CD4-positive, alpha-beta T cell treated with Interleukin-6 for 4 hours (primary cell): ENCODE results near the gene CT47A7.
"Not testable (repeated sequence)": the region's sequence is repeated elsewhere in the genome, so short reads cannot be mapped to it uniquely, and the experiment has no call there.

Source experiments
- DNase-seq: peaks from one replicate; pipeline ENCODE4 v3.0.0-alpha.2; 2020; ENCODE audit warnings: mixed read lengths

CT47A7 gene

DNA sequence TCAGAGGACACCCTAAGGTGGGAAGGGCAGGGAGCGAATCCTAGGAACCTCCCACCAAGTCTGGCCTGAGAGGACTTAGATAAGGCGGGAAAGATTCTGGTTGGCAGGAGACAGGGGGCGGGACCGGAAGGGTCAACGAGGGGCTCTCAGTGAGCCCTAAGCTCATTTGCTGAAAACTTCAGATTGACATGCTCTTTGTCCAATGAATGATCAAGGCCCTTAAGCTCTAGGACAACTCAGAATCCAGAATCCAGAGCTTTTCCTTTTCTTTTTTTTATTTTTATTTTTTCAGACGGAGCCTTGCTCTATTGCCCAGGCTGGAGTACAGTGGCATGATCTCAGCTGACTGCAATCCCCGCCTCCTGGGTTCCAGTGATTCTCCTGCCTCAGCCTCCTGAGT lies at the start of gene CT47A7:
CT47A7 (minus strand) TSS at position 101 of the 400 bp plus-strand sequence. CDS start 255 bp downstream, outside the sequence.
- DNase-seq, result not testable (repeated sequence)

DNA sequence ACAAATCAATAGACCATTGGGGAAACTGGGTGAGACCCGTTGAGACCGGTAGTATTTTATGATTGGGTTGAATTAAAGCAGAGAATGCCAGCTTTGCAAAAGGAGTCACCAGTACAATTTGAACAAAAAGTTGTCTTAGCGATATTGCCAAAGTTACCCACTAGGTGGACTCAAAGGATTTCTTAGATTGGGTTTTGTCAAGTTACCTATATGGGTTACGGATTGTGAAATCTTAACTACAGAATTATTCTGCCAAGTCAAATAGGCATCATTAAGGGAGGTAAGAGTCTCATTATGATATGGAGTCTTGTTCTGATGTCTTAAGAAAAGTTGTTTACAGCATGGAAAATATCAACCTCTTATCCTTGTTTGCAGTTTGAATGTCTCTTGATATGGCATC lies 44.2 kb upstream of the CT47A7 start:
- DNase-seq, result no peak

DNA sequence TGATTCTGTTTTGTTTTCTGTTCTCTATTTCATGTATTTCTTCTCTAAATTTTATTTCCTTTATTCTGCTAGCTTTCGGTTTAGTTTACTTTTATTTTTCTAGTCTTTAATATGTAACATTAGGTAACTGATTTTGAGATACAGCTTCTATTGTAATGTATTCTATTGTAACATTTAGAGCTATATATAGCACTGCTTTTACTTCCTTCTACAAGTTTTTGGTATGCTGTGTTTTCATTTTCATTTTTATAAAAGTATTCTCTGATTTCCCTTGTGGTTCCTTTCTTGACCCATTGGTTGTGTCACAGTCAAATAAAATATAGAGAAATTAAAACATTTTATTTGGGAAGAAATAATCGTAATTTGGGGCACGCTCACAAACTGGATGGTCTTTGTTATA lies 43.0 kb upstream of the CT47A7 start:
- no peak for DNase-seq

DNA sequence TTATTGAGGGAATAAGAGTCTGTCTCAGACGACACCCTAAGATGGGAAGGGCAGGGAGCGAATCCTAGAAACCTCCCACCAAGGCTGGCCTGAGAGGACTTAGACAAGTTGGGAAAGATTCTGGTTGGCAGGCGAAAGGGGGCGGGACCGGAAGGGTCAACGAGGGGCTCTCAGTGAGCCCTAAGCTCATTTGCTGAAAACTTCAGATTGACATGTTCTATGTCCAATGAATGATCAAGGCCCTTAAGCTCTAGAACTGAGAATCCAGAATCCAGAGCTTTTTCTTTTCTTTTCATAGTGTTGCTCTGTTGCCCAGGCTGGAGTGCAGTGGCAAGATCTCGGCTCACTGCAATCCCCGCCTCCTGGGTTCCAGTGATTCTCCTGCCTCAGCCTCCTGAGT lies 29.3 kb upstream of the CT47A7 start, which contains the start of gene CT47A1:
CT47A1 (minus strand) TSS at position 101 of the 400 bp plus-strand sequence. CDS start 231 bp downstream, outside the sequence.
- not testable (repeated sequence) for DNase-seq
